ENCODE measurements around the gene LARP4B.

LARP4B gene

DNA sequence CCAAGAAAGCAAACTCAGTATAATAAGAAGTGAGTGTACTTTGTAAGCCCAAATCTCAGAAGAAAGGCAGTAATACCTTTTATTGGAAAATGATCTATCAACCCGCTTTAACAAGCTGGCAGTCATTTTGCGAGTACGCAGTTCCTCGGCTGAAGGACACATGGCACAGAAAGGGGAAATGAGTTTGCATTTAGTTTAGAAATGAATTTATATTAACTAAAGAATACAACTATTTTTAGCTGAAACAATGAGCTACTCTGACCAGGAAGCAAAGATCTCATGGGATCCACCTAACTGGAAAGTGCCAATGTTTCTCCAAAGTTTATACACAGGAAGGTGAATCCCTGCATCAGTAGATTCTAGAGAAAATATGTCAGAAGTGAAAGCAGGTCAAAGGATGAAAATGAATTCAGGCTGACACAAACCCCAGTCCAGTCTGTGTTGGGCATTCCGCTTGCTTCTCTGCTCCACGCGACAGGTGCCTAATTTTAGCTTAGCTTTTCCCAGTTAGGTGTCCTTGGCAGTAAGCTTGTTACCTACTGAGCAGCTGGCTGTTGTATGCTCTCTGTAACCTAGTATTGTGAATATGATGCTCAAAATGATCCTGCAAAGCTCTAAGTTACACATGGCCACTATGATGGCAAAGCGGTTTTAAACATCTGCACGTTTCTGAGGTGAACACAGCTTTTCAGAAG lies 112.8 kb downstream of the LARP4B start:
- intact Hi-C loops (cut with DNase I) = no loop called here

DNA sequence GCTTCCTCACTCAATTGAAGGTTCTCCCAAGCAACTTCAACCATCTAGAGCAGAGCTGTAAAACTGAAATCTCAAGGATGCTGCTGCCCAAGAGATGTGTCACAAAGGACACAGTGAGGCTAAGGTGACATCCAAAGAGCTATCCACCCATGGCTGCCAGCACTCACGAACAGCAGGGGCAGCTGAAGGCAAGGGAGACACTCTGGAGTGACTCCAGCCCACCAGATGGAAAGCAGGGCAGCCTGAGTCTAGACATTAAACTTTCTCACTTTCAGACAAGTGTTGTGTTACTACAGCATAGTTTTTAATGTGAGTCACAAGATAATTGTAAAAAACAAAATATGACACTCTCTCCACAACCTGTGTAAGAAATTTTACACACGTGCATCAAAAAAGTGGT lies 113.5 kb downstream of the LARP4B start:
- intact Hi-C loops (cut with DNase I) = no loop called here
- no peak for DNase-seq

More for the DNA sequence above, 112.8 kb downstream of the LARP4B start:
- DNase-seq = peak in 1 of 42 donors; percentile 27

- intact Hi-C loops (cut with DNase I) = no loop called here
- DNase-seq = no peak
Observed at GRCh38 chr10:817371-817770, 114.1 kb downstream of the LARP4B start.

DNA sequence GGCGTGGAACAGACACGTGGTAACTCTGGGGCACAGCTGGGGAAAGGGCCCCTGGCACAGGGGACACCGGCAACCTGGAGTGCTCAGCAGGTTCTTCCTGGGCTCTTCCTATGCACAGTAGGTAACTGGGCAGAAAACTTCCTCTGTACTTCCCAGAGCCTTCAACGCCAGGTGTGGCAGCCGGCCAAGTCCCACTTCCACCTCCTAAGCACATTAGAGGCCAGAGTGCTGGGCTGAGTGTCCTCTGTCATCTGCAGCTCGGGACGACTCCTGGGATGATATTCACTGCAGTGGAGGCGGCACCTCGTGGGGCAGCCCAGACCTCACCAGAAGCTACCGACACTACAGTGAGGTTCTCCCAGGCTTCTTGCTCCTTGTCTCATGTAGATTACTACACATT lies 114.5 kb downstream of the LARP4B start:
- no peak for DNase-seq

DNA sequence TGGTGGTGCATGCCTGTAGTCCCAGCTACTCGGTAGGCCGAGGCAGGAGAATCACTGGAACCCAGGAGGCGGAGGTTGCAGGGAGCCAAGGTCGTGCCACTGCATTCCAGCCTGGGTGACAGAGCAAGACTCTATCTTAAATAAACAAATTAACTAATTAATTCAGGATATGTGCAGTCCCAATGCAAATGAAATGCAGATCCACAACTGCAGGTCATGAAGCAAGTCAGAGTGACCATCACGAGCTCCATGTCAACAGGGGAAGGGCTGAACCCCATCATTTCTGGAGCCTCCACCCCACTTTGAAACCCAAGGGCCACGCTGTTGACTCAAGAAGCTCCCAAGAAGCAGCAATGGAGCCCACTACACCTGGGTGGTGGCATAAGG lies 115.4 kb downstream of the LARP4B start:
- DNase-seq = peak in 1 of 42 donors; percentile 29
- intact Hi-C loops (cut with DNase I) = no loop called here

More for the DNA sequence above, 114.5 kb downstream of the LARP4B start:
- intact Hi-C loops (cut with DNase I) = no loop called here

GRCh38 chr10:815338-816090 lies 116.0 kb downstream of the LARP4B start:
- peak in 1 of 42 donors; percentile 37 for DNase-seq
- intact Hi-C loops (cut with DNase I) = no loop called here

DNA sequence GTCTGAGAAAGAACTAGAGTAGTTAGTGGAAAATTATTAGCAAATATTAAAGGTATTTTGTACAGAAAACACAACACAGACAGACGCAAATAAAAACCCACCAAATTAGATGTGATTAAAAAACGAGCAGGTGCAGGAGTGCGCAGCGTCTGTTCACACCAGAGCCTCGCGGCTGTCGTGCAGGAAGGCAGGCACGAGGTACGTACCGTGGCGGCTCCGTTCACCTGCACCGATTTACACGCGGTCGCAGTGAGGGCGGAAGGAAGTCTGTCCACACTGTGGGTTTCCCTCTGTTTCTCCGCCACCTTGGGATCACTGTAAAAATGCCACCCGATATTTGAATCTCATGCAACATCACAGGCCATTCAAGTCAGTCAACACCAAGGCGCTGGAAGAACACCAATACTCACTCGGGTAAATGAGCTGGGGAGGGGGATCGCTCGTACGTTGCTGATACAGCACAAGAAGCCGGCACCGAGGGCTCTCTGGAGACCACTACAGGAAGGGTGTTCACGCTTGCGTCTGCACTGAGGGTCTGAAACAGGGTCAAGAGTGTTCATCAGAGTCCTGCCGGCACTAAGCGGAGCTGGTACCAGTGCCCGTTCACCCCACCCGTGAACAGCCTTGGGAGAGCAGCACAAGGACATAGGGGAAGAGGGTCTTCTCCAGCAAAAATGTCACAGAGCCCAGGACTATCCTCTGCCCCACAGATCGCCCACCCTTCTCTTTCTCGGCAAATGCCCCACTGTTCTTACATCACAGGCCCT lies 116.8 kb downstream of the LARP4B start:
- no peak for DNase-seq
- intact Hi-C loops (cut with DNase I) = no loop called here

DNA sequence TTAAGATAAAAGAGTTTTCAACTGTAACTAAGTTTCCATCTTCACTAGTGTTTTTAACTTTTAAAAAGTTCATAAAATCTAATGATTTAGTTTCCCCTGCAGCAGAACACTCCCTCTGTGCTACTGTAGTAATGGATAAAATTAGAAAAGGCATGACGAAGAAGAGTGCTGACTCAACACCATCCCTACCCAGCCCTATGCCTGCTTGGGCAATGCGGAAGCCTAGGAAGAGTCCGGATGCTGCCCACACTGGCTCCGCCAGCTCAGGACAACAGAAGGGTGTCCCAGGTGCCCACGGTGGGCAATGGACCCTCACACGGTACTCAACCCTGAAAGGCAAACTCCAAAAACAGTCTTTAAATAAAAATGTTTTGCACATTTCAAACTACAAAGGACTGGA lies 118.2 kb downstream of the LARP4B start:
- DNase-seq = peak in 13 of 42 donors; percentile 16 to 76 (median 49)
- intact Hi-C loops (cut with DNase I) = no loop called here

- intact Hi-C loops (cut with DNase I) = no loop called here
- DNase-seq = peak in 7 of 42 donors; percentile 26 to 65 (median 46)
Observed at GRCh38 chr10:812787-813186, 118.7 kb downstream of the LARP4B start.

- intact Hi-C loops (cut with DNase I) = no loop called here
- DNase-seq = peak in 2 of 42 donors; percentile 14 to 41
Observed at GRCh38 chr10:811379-812175, 119.9 kb downstream of the LARP4B start.

- DNase-seq = peak in 20 of 42 donors; percentile 16 to 72 (median 53)
- intact Hi-C loops (cut with DNase I) = no loop called here
Observed at GRCh38 chr10:810351-810846, 121.1 kb downstream of the LARP4B start.

GRCh38 chr10:809671-810350 lies 121.7 kb downstream of the LARP4B start:
- intact Hi-C loops (cut with DNase I) = no loop called here
- peak in 3 of 42 donors; percentile 12 to 42 (median 25) for DNase-seq

GRCh38 chr10:807958-808353 lies 123.5 kb downstream of the LARP4B start:
- DNase-seq = peak in 1 of 42 donors; percentile 17
- intact Hi-C loops (cut with DNase I) = no loop called here

GRCh38 chr10:807163-807957 lies 124.1 kb downstream of the LARP4B start:
- intact Hi-C loops (cut with DNase I) = no loop called here
- DNase-seq = peak in 3 of 42 donors; percentile 14 to 36 (median 34)

GRCh38 chr10:806451-807162 lies 124.9 kb downstream of the LARP4B start:
- DNase-seq = peak in 4 of 42 donors; percentile 23 to 41 (median 32)
- intact Hi-C loops (cut with DNase I) = no loop called here

GRCh38 chr10:805620-806305 lies 125.7 kb downstream of the LARP4B start:
- DNase-seq = peak in 4 of 42 donors; percentile 12 to 36 (median 24)
- intact Hi-C loops (cut with DNase I) = no loop called here
